ENCODE data around the gene YIPF1.

GRCh38 chr1:53822931-53823330 is 66.7 kb downstream of the YIPF1 start:
- TF ChIP-seq POLR2A (IDR thresholded peaks at IDR 0.05; ENCODE audit: low read depth, low read length): no peak
- no peak for TF ChIP-seq POLR2AphosphoS5 (IDR thresholded peaks at IDR 0.05; ENCODE audit: low read depth, low read length)
- TF ChIP-seq TAF1 (IDR thresholded peaks at IDR 0.05; ENCODE audit: borderline replicate concordance, low read depth, low read length): no peak

Measured in GM12892 (cell line).